Measurements from ENCODE around the gene KRTAP17-1.
"Not testable (repeated sequence)": the region's sequence is repeated elsewhere in the genome, so short reads cannot be mapped to it uniquely, and the experiment has no call there.

The KRTAP17-1 gene

DNA sequence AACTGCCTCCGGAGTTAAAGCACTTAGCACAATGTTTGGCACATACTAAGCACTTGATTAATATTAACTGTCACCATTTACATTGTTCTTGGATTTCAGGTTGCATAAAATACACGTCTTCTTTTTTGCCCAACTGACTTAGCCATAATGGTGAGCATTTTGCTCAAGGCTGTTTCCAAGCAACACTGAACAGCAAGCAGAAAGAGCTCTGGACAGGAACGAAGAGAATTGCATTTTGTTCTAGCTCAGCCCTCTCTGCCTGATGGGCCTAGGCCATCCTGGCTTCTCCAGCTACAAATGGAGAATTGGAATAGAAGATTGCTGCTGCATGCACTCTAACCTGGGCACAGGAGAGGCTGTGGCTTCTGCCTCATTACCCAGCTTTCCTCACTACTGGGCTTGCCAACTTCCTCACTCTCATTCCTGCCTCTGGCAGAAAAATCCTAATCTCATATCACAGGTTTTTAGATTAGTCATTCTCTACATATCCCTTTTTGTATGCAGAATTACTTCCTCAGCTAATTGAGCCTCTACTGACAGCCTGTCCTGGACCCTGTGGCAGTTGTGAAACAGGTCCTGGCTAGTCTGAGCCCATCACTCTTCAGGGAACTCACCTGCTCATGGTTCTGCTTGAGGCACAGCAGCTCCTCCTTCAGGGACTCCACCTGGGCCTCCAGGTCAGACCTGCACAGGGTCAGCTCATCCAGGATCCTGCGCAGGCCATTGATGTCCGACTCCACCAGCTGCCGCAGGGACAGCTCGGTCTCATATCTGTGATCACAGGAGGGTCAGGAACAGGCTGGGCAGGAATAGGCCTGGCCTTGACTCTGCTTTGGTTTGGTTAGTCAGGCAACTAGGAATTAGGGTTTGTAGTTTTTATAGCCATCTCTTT, 32.6 kb upstream of the KRTAP17-1 start:
- DNase-seq (ENCODE audit: low read depth, low spot score), result no peak
- TF ChIP-seq YY1 (IDR thresholded peaks at IDR 0.05; ENCODE audit: insufficient read depth, insufficient read length) (no peak), ZNF274 (IDR thresholded peaks at IDR 0.05; ENCODE audit: low read depth, low read length) (no peak), SUZ12 (IDR thresholded peaks at IDR 0.05; ENCODE audit: extremely low read depth, insufficient read depth, insufficient read length) (no peak)

DNA sequence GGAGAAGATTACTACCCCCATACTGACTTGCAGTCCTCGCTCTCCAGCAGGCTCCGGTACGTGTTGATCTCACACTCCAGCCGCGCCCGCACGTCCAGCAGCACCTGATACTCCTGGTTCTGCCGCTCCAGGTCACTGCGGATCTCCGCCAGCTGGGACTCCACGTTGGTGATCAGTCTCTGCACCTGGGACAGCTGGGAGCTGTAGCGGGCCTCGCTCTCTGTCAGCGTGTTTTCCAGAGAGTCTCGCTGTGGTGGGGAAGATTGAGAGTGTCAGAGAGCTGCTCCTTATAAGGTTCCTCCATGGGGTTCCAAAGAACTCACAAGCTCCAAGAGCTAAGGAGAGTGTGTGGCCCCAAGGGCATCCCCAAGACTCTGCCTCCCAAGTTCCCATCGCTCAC, 30.9 kb upstream of the KRTAP17-1 start:
- not testable (repeated sequence) for H3K27me3 ChIP-seq (ENCODE audit: insufficient read depth, insufficient read length); H3K4me1 ChIP-seq (ENCODE audit: insufficient read depth, insufficient read length); DNase-seq (ENCODE audit: low read depth, low spot score); H3K9ac ChIP-seq (ENCODE audit: insufficient read length, low read depth); H3K4me3 ChIP-seq (ENCODE audit: insufficient read length, low read depth); H3K36me3 ChIP-seq (ENCODE audit: insufficient read depth, insufficient read length, low read length)
- peaks cover 23% of the 10 kb centered on the region; the same call in 1 of the 2 replicates for H3K9me3 ChIP-seq (ENCODE audit: insufficient read depth, low read length)

More for the DNA sequence above, 32.6 kb upstream of the KRTAP17-1 start:
- no peaks in the 10 kb centered on the region for H3K4me1 ChIP-seq (ENCODE audit: insufficient read depth, insufficient read length)
- no peak overlapping the region for H3K9ac ChIP-seq (ENCODE audit: insufficient read length, low read depth)
- H3K27me3 ChIP-seq (ENCODE audit: insufficient read depth, insufficient read length), result no peaks in the 10 kb centered on the region
- H3K36me3 ChIP-seq (ENCODE audit: insufficient read depth, insufficient read length, low read length), result no peaks in the 10 kb centered on the region
- H3K9me3 ChIP-seq (ENCODE audit: insufficient read depth, low read length), result peaks cover 6% of the 10 kb centered on the region; the same call in 1 of the 2 replicates
- H3K4me3 ChIP-seq (ENCODE audit: insufficient read length, low read depth), result no peak overlapping the region

DNA sequence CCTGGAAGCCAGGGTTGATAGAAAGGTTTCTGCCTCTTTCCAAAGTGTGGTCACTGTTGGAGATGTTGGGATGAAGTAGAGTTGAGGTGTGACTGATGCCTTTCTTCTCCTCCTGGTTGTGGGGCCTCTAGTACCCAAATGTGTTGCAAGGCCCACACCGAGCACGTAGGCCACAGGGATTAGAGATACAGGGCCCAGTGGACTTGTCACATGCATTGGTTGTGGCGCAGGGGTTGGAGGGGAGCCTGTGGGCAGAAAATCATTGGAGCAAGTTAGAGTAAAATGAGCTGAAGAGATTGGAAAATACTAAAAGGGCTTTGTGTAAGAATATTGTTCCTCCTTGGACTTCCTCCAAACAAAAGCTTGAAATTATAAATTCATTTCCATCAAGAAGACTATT, 30.5 kb upstream of the KRTAP17-1 start:
- DNase-seq (ENCODE audit: low read depth, low spot score), result no peak
- Histone ChIP-seq H3K4me1 (ENCODE audit: insufficient read depth, insufficient read length) (no peaks in the 10 kb centered on the region), H3K9me3 (ENCODE audit: insufficient read depth, low read length) (peaks cover 25% of the 10 kb centered on the region; the same call in 1 of the 2 replicates), H3K9ac (ENCODE audit: insufficient read length, low read depth) (no peak overlapping the region), H3K4me3 (ENCODE audit: insufficient read length, low read depth) (no peak overlapping the region), H3K27me3 (ENCODE audit: insufficient read depth, insufficient read length) (no peaks in the 10 kb centered on the region), H3K36me3 (ENCODE audit: insufficient read depth, insufficient read length, low read length) (no peaks in the 10 kb centered on the region)
- TF ChIP-seq ZNF274 (IDR thresholded peaks at IDR 0.05; ENCODE audit: low read depth, low read length) (no peak), YY1 (IDR thresholded peaks at IDR 0.05; ENCODE audit: insufficient read depth, insufficient read length) (no peak), SUZ12 (IDR thresholded peaks at IDR 0.05; ENCODE audit: extremely low read depth, insufficient read depth, insufficient read length) (no peak)

DNA sequence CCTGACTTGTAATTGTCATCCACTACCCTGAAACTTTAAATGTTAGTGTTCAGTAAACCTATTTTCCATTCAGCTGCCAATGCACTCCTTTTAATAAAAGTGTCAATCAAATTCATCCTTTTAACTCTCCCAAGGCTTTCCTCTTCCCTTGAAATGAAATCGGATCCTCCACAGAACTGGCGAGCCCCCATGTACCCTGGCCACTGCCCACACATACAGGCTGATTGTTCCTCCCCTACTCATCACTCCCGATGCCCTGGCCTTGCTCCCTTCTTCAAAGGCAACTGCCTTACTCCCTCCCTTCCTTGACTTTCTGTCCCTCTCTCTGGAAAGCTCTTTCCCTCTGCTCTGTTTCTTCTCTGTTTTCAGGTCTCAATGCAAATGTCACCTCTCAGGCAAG, 27.5 kb upstream of the KRTAP17-1 start:
- no peaks in the 10 kb centered on the region for H3K27me3 ChIP-seq (ENCODE audit: insufficient read depth, insufficient read length)
- no peak for DNase-seq (ENCODE audit: low read depth, low spot score)
- H3K9me3 ChIP-seq (ENCODE audit: insufficient read depth, low read length), result peaks cover 25% of the 10 kb centered on the region; the same call in 1 of the 2 replicates
- no peak overlapping the region for H3K4me3 ChIP-seq (ENCODE audit: insufficient read length, low read depth)
- H3K9ac ChIP-seq (ENCODE audit: insufficient read length, low read depth), result no peak overlapping the region
- TF ChIP-seq YY1 (IDR thresholded peaks at IDR 0.05; ENCODE audit: insufficient read depth, insufficient read length) (no peak), SUZ12 (IDR thresholded peaks at IDR 0.05; ENCODE audit: extremely low read depth, insufficient read depth, insufficient read length) (no peak), ZNF274 (IDR thresholded peaks at IDR 0.05; ENCODE audit: low read depth, low read length) (no peak)
- H3K36me3 ChIP-seq (ENCODE audit: insufficient read depth, insufficient read length, low read length), result no peaks in the 10 kb centered on the region
- no peaks in the 10 kb centered on the region for H3K4me1 ChIP-seq (ENCODE audit: insufficient read depth, insufficient read length)

DNA sequence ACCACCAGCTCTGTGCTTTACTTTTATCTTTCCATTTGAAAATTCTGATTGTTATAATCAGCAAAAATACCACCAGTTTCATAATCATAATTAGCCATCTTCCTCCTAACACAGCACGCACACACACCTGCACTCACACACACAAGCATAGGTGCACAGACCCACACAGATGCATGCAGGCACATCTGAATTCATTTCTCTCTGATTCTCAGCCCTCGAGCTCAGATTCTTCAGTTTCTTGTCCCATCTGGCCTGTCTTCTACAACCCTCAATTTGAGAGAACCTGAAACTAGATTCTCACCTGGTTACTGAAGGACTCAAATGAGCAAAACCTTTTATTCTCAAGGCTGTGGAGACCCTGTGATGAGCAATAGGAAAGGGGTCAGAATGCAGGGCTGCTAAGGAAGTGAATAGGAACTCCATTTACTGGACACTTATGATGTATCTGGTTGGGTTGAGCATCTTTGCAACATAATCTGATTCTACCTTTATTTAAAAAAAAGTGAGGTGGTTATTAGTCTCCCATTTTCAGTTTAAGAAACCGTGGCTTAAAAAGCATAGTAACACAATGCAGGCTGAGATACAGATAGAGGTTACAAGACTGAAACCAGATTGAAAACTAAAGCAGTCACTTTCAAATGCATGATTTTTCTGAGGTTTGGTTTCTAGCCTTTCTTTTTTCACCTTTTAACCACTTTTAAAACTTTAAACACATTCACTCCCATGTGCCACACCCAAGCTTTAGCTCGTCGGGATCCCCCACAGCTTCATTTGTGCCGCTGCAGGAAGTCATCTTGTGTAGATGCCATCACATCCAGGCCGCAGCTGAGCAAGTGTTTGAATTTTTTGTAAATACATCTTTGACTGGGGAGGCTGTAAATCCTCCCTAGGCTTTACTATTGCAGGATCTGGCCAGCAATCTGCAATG, 25.7 kb upstream of the KRTAP17-1 start:
- no peak for TF ChIP-seq SUZ12 (IDR thresholded peaks at IDR 0.05; ENCODE audit: extremely low read depth, insufficient read depth, insufficient read length)
- TF ChIP-seq ZNF274 (IDR thresholded peaks at IDR 0.05; ENCODE audit: low read depth, low read length), result no peak
- TF ChIP-seq YY1 (IDR thresholded peaks at IDR 0.05; ENCODE audit: insufficient read depth, insufficient read length), result no peak
- Histone ChIP-seq H3K27me3 (ENCODE audit: insufficient read depth, insufficient read length) (no peaks in the 10 kb centered on the region), H3K9me3 (ENCODE audit: insufficient read depth, low read length) (peaks cover 25% of the 10 kb centered on the region; the same call in 1 of the 2 replicates), H3K4me1 (ENCODE audit: insufficient read depth, insufficient read length) (no peaks in the 10 kb centered on the region), H3K4me3 (ENCODE audit: insufficient read length, low read depth) (no peak overlapping the region), H3K9ac (ENCODE audit: insufficient read length, low read depth) (no peak overlapping the region), H3K36me3 (ENCODE audit: insufficient read depth, insufficient read length, low read length) (no peaks in the 10 kb centered on the region)
- no peak for DNase-seq (ENCODE audit: low read depth, low spot score)

DNA sequence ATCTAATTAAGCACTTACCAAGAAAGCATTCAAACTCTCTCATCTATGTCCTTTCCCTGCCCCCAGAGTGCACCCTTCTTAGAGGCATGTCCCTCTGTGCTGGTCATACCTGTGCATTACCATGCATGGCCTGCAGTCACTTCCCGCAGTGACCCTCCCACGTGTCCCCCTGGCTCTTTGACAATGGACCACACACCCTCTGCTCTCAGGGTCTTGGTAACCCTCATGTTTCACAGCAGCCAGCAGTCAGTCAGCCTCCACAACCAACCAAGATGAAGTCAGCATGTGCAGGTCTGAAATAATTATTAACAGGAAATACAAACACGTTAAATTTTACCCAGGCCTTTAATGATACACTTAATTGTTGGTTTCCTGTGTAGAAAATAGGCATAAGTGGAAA, 25.0 kb upstream of the KRTAP17-1 start:
- no peak for TF ChIP-seq YY1 (IDR thresholded peaks at IDR 0.05; ENCODE audit: insufficient read depth, insufficient read length)
- TF ChIP-seq ZNF274 (IDR thresholded peaks at IDR 0.05; ENCODE audit: low read depth, low read length), result no peak
- TF ChIP-seq SUZ12 (IDR thresholded peaks at IDR 0.05; ENCODE audit: extremely low read depth, insufficient read depth, insufficient read length), result no peak
- no peaks in the 10 kb centered on the region for H3K4me1 ChIP-seq (ENCODE audit: insufficient read depth, insufficient read length)
- no peak for DNase-seq (ENCODE audit: low read depth, low spot score)
- H3K9me3 ChIP-seq (ENCODE audit: insufficient read depth, low read length), result peaks cover 25% of the 10 kb centered on the region; the same call in 1 of the 2 replicates
- no peaks in the 10 kb centered on the region for H3K36me3 ChIP-seq (ENCODE audit: insufficient read depth, insufficient read length, low read length)
- H3K4me3 ChIP-seq (ENCODE audit: insufficient read length, low read depth), result no peak overlapping the region
- H3K27me3 ChIP-seq (ENCODE audit: insufficient read depth, insufficient read length), result no peaks in the 10 kb centered on the region
- H3K9ac ChIP-seq (ENCODE audit: insufficient read length, low read depth), result no peak overlapping the region

Data from NT2/D1 (cell line).